Loucy (cell line): ENCODE measurements around the gene SLC4A11.

Experiments
- H2AFZ ChIP-seq: fragments of 200-600 bp; sonication (generic); 2 replicates; pipeline ENCODE4 v1.6.0; 2016; ENCODE audit warnings: antibody characterized with exemption, mild to moderate bottlenecking, low read length, moderate library complexity
- H3F3A ChIP-seq: fragments of 200-600 bp; 2 replicates; pipeline ENCODE4 v1.6.0; 2016; ENCODE audit warnings: antibody characterized with exemption, low read depth, mild to moderate bottlenecking
- H3K27me3 ChIP-seq: fragments of 200-600 bp; sonication (generic); 2 replicates; pipeline ENCODE4 v1.6.1; 2014; ENCODE audit warnings: low read length, mild to moderate bottlenecking; ENCODE audit not compliant: insufficient read depth, poor library complexity, severe bottlenecking
- H3K36me3 ChIP-seq: fragments of 200-600 bp; sonication (generic); 2 replicates; pipeline ENCODE4 v1.6.1; 2016; ENCODE audit warnings: low read length; ENCODE audit not compliant: insufficient read depth
- H3K4me1 ChIP-seq: fragments of 200-600 bp; sonication (generic); 2 replicates; pipeline ENCODE4 v1.5.1; 2014; ENCODE audit warnings: low read length, mild to moderate bottlenecking; ENCODE audit not compliant: insufficient read depth, poor library complexity, severe bottlenecking
- H3K4me2 ChIP-seq: fragments of 200-600 bp; sonication (generic); 2 replicates; pipeline ENCODE4 v1.6.0; 2014; ENCODE audit warnings: antibody characterized with exemption, low read length, low read depth, mild to moderate bottlenecking; ENCODE audit not compliant: poor library complexity, severe bottlenecking
- H3K4me3 ChIP-seq: fragments of 200-600 bp; sonication (generic); 2 replicates; pipeline ENCODE4 v1.5.1; 2014; ENCODE audit warnings: low read length, mild to moderate bottlenecking, mixed read lengths; ENCODE audit not compliant: poor library complexity, severe bottlenecking
- H3K79me2 ChIP-seq: fragments of 200-600 bp; sonication (generic); 2 replicates; pipeline ENCODE4 v1.6.1; 2014; ENCODE audit warnings: low read length; ENCODE audit not compliant: insufficient read depth
- H3K9ac ChIP-seq: fragments of 200-600 bp; sonication (generic); 2 replicates; pipeline ENCODE4 v1.6.0; 2014; ENCODE audit warnings: mild to moderate bottlenecking, low read depth, low read length, moderate library complexity; ENCODE audit not compliant: poor library complexity, severe bottlenecking
- H3K9me2 ChIP-seq: fragments of 200-600 bp; sonication (generic); replicated peaks from 2 replicates; pipeline ENCODE4 v1.6.1; 2016; ENCODE audit warnings: low read depth, low read length, mixed read lengths
- H3K9me3 ChIP-seq: fragments of 200-600 bp; sonication (generic); 2 replicates; pipeline ENCODE4 v1.6.1; 2014; ENCODE audit warnings: mild to moderate bottlenecking, antibody characterized with exemption, low read length, low read depth; ENCODE audit not compliant: insufficient read depth
- H4K20me1 ChIP-seq: fragments of 200-600 bp; sonication (generic); 2 replicates; pipeline ENCODE4 v1.6.0; 2014; ENCODE audit warnings: antibody characterized with exemption, low read length, mild to moderate bottlenecking; ENCODE audit not compliant: insufficient read depth, poor library complexity, severe bottlenecking
- EZH2phosphoT487 ChIP-seq: fragments of 200-600 bp; IDR thresholded peaks from 2 replicates; pipeline ENCODE4 v1.6.1; 2018; ENCODE audit warnings: antibody characterized with exemption, mild to moderate bottlenecking, moderate library complexity, borderline replicate concordance
- TF ChIP-seq, protein P1 (sequence below): fragments of 200-600 bp; sonication (generic); conservative IDR thresholded peaks from 2 replicates; pipeline ENCODE4 v1.5.1; 2014; ENCODE audit warnings: mild to moderate bottlenecking, antibody characterized with exemption, low read length

SLC4A11 gene

DNA sequence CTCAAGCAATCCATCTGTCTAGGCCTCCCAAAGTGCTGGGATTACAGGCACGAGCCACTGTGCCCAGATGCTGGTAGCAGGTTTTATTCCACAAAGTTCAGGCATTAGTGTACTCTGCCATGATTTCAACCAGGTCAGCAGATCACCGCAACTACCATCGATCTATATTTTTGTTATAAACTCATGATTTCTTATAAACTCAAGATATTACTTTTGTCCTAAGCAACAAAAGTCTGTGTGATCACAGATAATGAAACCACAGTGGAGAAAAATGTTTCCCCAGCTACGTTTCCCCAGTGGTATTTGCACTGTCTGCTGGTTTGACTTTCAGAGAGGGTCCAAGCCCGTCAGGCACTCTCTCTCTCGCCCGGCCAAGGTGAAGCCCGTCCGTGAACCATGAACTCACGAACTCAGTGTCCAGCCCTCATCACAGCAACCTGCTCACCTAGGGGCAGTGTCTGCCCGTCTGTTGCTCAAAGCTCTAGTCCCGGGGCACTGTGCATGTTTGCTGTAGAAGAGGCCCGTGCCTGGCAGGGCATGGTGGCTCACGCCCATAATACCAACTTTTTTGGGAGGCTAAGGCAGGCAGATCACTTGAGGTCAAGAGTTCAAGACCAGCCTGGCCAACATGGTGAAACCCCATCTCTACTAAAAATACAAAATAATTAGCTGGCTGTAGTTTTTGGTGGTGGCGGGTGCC is 7.0 kb downstream of the SLC4A11 start:
- no peak for TF ChIP-seq EZH2phosphoT487
- TF ChIP-seq, protein P1, sequence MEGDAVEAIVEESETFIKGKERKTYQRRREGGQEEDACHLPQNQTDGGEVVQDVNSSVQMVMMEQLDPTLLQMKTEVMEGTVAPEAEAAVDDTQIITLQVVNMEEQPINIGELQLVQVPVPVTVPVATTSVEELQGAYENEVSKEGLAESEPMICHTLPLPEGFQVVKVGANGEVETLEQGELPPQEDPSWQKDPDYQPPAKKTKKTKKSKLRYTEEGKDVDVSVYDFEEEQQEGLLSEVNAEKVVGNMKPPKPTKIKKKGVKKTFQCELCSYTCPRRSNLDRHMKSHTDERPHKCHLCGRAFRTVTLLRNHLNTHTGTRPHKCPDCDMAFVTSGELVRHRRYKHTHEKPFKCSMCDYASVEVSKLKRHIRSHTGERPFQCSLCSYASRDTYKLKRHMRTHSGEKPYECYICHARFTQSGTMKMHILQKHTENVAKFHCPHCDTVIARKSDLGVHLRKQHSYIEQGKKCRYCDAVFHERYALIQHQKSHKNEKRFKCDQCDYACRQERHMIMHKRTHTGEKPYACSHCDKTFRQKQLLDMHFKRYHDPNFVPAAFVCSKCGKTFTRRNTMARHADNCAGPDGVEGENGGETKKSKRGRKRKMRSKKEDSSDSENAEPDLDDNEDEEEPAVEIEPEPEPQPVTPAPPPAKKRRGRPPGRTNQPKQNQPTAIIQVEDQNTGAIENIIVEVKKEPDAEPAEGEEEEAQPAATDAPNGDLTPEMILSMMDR = no peak
- Histone ChIP-seq H3K4me1 (no peaks in the 10 kb centered on the region), H3K9me2 (no peaks in the 10 kb centered on the region), H2AFZ (no peak overlapping the region), H3K9me3 (no peaks in the 10 kb centered on the region), H3K36me3 (no peaks in the 10 kb centered on the region; the same call in 1 of the 2 replicates), H3F3A (no peaks in the 10 kb centered on the region), H4K20me1 (no peaks in the 10 kb centered on the region), H3K4me2 (no peak overlapping the region), H3K9ac (no peak overlapping the region), H3K4me3 (no peak overlapping the region), H3K27me3 (no peaks in the 10 kb centered on the region), H3K79me2 (no peaks in the 10 kb centered on the region)

DNA sequence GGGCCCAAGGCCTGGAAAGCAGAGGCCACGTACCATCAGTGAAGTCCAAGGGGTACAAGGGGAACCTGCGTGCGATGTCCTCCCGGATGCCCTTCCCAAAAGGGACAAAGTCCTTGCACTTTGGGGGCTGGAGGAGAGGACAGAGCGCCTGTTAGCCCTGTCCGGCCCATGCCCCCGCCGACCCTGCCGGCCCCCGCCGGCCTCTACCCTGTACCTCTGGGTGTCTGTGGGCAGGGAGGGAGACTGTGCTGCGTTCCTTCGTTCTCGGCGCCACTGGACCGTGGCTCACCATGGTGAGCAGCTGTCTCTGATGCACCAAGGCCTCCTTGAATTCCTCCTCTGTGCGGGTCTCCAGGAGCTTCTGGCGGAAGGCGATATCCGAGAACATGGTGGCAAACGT is 7.9 kb downstream of the SLC4A11 start:
- Histone ChIP-seq H3K4me1 (no peaks in the 10 kb centered on the region), H3K27me3 (no peaks in the 10 kb centered on the region), H3K9ac (no peak overlapping the region), H3K9me3 (no peaks in the 10 kb centered on the region), H3K9me2 (no peaks in the 10 kb centered on the region), H3K4me2 (no peak overlapping the region), H2AFZ (no peak overlapping the region), H3F3A (no peaks in the 10 kb centered on the region), H3K36me3 (no peaks in the 10 kb centered on the region; the same call in 1 of the 2 replicates), H3K79me2 (no peaks in the 10 kb centered on the region), H4K20me1 (no peaks in the 10 kb centered on the region), H3K4me3 (no peak overlapping the region)
- no peak for TF ChIP-seq EZH2phosphoT487
- TF ChIP-seq, protein P1 = no peak

DNA sequence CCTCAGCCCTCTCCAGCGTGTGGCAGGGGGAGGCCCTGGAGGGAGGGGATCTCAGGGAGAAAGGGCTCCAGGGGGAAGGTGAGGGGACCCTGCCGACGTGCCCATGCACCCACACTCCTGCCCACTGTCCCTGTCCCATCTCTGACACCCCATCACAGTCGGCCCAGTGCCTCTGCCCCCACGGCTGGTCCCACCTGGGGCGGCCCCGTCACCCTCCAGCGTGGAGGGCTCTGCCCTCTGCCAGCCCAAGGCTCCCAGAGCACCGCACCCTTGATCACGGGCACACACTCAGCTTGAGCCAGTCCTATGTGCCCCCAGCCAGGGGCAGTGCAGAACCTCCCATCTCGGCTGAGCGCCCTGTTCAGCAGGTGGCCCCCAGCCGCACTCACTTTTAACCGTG is 9.2 kb downstream of the SLC4A11 start:
- Histone ChIP-seq H3K79me2 (no peaks in the 10 kb centered on the region), H3K9me3 (no peaks in the 10 kb centered on the region), H3F3A (no peaks in the 10 kb centered on the region), H3K4me2 (no peak overlapping the region), H4K20me1 (no peaks in the 10 kb centered on the region), H3K4me1 (no peaks in the 10 kb centered on the region), H3K9ac (no peak overlapping the region), H2AFZ (no peak overlapping the region), H3K27me3 (no peaks in the 10 kb centered on the region), H3K4me3 (no peak overlapping the region), H3K36me3 (no peaks in the 10 kb centered on the region; the same call in 1 of the 2 replicates), H3K9me2 (no peaks in the 10 kb centered on the region)
- no peak for TF ChIP-seq EZH2phosphoT487
- TF ChIP-seq, protein P1 = no peak
